ENCODE results near the gene GPC5.

Gene GPC5

DNA sequence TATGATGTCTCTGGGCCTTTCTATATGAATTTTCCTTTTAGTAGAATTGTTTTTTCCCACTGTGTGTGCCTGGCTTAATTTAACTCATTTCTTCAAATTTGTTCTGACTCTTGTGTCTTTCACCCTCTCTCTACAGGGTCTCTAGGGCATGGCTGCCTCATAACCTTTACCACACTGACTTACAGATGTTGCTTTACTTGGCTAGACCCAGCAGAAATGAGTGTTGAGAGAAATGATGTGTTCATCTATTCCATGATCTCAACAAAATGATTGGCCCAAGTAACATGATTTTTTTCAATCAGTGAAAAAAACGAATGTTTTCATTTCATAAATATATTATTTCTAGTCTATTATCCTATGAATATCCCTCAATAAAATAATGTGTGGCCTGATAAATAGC is 195.0 kb downstream of the GPC5 start:
- DNase-seq (ENCODE audit: low read depth): no peak

DNA sequence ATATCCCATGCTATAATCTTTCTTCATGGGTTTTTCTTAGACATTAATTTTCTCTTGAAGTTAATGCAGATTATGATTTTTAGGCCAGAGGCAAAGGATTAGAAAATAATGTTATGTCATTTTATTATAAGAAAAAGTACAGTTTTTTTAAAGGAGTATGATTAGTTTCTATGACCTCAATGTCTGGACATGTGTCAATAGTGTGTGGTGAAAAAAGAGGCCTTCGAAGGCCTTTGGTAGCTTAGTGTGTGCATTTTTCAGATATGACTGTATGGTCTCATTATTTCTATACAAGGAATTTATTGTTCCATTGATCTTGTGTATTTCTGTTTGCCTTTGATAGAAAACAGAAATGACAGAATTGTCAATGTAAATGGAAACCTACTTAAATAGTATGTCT is 195.6 kb downstream of the GPC5 start:
- DNase-seq (ENCODE audit: low read depth): no peak

DNA sequence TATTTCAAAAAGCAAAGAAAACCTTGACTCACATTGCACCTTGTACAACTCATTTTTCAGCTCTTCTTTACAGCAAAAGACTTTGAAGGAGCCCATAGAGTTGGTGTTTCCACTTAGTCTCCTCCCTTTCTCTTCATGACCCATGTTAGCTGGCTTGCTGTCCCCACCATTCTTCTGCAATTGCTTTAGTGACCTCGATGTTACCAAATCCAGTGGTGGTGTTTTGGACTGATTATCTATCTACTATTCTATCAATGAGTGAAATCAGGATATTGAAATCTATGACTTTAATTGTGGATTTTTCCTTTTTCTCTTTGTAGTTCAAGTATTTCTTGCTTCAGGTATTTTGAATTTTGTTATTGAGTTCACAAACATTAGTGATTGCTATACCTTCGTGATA is 197.3 kb downstream of the GPC5 start:
- no peak for DNase-seq (ENCODE audit: low read depth)

DNA sequence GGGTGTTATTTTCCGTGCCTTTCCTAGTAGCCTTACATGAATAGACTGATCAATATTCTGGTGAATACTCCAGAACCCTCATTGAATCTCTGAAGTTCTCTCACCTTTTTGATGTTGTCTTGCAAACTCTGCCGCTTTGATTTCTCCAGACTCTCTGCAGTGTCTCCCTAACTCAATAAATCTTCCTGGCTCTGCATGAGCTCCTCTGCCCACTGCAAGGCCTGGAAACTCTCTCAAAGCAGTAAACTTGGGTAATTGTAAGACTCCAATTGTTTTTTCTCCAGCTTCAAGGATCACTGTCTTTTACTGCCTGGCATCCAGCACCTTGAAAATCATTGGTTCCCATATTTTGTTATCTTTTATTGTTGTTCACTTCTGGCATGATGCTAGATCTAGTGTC is 198.4 kb downstream of the GPC5 start:
- DNase-seq (ENCODE audit: low read depth): no peak

DNA sequence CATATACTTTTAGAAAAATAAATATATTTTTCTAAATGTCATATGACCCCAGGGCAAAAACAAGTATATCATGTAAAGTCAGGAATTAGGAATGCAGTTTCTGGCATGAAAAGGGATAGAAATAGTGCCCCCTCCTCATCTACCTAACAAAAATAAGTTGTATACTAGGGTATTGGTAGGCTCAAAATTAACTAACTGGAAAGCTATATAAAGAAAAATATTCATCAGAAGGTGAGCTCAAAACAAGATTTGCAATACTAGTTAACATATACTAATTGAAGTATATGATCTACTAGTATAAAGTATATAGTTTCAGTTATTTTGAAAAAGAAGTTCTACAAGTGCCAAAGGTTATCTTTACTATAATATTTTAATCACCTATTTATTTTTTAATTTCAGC is 200.2 kb downstream of the GPC5 start:
- no peak for DNase-seq (ENCODE audit: low read depth)

DNA sequence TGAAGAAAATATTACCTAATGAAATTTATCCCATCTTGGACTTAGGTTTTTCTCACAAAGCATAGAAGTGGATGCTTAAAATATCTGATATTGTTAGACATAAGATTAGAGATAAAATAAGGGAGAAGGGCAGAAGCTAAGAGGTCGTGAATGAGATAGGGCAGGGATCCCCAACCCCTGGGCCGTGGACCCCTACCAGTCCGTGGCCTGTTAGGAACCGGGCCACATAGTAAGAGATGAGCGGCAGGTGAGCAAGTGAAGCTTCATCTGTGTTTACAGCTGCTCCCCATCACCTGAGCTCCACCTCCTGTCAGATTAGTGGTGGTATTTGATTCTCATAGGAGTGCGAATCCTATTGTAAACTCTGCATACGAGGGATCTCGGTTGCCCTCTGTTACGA is 202.9 kb downstream of the GPC5 start:
- DNase-seq (ENCODE audit: low read depth): no peak

DNA sequence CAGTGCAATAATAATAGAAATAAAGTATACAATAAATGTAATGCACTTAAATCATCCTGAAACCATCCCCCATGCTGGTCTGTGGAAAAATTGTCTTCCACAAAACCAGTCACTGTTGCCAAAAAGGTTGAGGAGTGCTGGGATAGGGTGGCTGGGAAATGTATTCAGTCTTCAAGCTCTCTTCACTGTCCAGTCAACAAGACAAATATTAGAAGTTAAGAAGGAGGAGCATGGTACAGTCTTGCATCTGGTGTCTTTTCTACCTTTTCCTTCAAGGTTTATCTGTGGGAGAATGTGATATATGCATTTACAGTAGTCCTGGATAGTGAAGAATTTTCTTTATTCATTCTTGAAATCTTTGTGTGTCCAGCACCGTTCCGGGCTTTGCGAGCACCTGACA is 203.4 kb downstream of the GPC5 start:
- DNase-seq (ENCODE audit: low read depth): no peak

DNA sequence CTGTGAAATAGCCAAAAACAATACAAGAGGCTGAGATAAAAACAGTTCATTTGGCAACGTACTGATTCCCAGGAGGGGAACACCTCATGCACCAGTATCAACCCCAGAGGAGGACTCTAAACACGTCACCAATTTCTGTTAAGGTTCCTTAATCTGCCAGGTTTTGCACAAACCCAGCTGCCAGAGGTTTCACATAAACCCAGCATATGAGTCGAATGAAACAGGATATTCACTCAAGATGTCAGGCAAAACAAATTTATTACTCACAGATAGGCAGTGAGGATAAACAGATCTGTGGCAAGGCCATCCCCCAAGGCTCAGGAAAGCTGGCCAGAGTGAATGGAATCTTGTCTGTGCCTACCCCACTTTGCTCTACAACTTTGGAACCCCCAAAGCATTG is 210.9 kb downstream of the GPC5 start:
- no peak for DNase-seq (ENCODE audit: low read depth)

DNA sequence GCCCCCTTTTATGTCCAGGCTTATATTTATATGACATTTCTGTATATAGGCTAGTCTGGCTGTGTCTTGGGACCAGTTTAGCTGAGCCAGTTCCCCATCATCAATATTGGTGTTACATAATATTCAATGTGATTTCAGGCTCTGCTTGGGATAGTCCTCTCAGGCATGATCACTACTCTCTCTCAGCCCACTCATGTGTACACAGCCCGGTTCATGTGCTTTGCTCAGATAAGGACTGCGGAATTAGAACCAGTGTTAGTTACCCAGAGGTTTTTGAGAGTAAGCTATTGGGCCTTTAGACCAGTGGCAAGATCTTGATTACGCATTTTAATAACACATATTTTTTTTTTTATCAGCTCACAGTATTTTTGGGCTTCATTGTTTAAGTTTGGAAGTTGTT is 219.9 kb downstream of the GPC5 start:
- no peak for DNase-seq (ENCODE audit: low read depth)

DNA sequence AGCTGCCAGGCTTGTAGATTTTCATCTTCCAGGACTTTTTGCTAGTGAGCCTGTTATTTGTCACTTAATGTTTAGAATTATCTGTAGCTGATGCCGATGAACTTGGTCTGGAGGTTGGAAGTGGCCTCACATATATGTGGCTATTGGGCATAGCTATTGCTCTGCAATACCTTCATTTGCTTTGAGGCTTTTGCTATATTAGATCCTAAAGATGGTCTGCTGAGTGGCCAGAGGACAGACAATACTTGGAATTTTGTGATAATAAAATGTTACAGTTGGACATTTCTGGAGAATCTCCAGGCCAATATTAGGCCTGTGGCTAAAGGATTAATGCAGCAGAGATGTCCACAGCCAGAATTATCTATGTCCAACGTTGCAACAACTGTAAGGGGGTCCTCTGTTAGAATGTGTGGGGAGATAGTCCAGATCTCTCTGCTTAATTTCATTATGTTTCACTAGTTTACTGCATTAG is 222.3 kb downstream of the GPC5 start:
- no peak for DNase-seq (ENCODE audit: low read depth)

DNA sequence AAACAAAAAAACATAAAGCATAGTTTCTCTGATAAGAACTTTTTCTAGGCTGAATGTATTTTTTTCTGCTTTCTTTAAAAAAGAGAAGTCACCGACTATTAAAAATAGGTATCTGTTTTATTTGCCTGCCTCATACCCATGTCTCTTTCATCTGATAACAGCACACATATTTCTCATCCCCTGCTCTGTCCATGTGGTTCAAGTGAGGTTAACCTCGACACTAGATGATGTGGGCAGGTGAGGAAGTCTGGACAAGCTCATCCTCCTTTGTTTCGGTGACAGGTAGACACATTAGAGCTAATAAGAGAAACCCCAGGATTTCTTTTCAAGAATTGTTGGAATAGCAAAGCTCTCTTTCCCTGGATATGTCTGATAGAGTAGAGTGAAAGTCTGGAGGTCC is 222.7 kb downstream of the GPC5 start:
- no peak for DNase-seq (ENCODE audit: low read depth)

DNA sequence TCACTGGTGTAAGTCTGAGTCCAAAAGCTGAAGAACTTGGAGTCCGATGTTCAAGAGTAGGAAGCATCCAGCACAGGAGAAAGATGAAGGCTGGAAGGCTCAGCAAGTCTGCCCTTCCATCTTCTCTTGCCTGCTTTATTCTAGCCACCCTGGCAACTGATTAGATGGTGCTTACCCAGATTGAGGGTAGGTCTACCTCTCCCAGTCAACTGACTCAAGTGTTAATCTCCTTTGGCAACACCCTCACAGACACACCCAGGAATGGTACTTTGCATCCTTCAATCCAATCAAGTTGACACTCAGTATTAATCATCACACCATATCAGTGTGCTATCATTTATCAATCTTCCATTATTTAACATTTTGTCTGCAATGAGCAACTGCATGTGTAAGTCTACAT is 223.5 kb downstream of the GPC5 start:
- DNase-seq (ENCODE audit: low read depth): no peak

DNA sequence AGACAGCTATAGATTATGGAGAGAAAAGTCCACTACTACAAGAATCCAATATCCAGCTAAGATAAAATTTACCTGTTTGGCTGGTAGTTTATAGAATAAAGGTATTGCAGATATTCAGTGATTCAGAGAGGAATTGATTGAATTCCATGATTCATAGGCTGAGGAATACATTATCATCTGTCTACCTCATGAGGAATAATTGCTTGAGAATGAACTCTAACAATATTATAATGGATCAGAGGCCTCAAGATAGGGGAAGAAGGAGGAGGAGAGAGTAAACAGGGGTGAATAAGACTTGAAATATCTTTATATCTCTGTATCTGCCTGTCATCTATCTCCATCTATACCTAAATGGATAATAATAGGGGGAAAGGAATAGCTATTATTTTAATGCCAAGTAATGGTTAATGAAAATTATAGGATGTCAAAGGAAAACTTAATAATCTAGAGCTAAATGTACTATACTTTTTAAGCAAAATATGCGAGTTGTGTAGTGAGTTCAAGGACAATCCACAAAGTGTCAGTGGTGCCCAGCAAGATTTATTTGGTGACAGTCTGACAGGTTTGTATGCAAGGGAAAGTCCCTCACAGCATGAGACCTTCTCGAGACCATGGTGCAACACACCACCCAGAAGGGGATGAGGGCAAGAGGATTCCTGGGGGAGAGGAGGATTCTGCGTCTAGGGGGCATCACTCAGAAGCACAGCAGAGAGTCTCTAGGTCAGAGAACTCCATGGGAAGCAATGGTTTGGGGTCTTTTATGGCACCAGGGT is 224.5 kb downstream of the GPC5 start:
- DNase-seq (ENCODE audit: low read depth): no peak

DNA sequence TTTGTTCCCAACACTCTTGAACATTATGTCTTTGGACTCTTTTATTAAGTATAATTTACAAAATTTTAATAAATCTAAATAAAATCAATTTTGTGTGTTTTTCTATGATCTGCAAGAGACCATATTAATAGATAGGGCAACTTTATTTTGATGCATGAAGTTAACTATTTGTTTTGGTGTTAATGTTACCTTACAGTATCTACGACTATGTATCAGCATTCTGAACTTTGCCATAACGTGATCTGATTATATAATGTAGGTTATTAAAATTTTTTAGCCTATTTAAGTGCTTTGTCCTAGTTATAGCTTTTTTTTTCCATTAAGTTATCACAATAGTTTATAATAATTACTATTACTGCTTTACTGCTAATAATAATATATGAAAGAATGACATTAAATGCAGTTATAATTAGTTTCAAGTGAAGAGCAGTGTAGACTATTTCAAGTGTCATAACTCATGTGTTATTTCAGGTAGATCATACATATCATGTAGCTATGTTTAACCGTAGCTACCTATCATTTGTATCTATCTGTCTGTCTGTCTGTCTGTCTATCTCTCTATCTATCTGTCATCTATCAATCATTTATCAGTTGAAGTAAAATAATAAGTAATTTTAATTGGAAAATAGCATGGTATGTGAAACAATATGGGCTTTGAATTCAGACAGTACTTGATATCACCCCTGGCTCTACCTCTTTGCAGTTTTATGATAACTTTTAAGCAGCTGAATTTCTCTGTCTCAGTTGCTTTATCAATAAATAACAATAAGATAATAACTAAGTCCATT is 229.7 kb downstream of the GPC5 start:
- DNase-seq (ENCODE audit: low read depth): no peak

DNA sequence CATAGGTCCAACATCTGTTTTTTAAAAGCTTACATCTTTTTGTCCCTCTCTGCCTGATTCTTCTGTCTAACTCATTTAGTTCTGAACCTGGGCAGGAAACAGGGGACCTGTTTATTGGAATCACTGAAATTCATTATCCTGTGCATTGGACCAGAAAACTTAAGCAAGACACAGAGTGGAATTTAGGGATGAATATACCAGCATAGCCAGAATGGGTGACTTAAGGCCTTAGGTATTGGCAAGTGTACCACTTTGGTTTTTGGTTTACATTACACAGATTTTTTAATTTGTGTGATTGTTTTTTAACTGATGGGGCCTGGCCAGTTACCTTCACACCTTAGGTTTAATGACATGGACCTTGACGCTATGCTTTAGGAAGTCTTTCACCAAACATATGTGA is 232.5 kb downstream of the GPC5 start:
- no peak for DNase-seq (ENCODE audit: low read depth)

DNA sequence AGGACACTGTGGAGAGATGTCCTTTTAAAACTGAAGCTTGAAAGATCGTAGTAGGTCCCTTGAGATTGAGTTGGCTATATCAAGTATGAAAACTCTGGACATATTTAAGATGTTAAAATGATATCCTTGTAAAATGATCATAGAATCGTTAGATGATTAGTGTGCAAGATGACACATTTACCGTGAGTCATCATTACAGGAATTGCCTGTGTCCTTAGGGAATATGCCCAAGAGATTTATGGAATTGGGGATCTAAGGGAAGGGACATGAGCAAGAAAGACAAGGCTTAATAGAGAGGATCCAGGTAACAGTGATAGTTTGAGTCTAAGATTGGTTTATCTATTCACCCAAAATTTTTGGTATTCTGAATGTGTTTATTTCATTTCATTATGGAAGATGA is 233.7 kb downstream of the GPC5 start:
- no peak for DNase-seq (ENCODE audit: low read depth)

DNA sequence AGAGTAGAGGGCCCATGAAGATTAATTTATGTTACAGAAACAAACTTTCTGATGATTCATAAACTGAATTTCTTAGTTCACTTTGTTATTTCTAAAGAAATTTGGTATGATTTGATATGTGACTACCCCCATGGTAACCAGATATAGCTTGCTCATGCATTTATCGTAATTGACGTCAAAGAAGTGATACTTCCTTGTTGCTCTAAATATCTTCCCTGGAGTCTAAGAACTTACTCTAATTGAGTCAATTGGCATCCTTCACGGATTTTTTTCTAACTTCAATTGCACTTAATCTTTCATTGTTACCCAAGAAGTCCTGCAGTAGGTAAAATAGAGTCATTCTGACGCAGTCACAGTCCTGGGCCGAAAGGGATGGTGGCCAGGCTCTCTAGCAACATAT is 240.9 kb downstream of the GPC5 start:
- DNase-seq (ENCODE audit: low read depth): no peak

DNA sequence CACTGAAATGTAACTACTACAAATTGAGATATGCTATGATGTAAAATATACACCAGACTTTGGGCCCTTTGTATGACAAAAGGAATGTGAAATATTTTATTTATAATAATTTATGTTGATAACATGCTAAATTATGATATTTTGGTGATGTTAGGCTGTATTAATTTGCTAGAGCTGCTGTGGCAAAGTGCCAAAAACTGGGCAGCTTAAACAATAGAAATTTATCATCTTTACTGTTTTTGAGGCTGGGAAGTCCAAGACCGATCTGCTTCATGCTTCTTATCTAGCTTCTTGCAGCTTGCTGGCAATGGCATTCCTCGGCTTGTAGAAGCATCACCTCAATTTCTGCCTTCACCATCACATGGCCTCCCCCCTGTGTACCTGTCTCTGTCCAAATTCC is 245.0 kb downstream of the GPC5 start:
- no peak for DNase-seq (ENCODE audit: low read depth)

DNA sequence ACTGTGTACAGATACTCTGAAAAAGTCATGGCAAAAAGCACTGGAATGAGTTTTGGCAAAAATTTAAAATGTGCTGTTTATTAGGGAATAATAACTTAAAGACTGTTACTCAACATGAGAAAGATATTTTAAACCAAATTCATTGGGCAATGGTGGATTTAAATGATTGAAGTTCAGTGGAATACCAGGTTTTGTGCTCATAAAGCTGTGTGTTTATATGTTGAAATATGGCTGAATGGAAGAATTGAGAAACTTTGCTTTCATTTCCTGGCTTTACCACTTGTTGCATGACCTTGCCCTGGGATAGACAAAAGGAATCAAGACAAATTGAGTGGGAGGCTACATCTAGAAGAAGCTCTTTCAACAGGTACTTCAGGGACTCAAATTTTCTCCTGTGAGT is 246.4 kb downstream of the GPC5 start:
- DNase-seq (ENCODE audit: low read depth): no peak

DNA sequence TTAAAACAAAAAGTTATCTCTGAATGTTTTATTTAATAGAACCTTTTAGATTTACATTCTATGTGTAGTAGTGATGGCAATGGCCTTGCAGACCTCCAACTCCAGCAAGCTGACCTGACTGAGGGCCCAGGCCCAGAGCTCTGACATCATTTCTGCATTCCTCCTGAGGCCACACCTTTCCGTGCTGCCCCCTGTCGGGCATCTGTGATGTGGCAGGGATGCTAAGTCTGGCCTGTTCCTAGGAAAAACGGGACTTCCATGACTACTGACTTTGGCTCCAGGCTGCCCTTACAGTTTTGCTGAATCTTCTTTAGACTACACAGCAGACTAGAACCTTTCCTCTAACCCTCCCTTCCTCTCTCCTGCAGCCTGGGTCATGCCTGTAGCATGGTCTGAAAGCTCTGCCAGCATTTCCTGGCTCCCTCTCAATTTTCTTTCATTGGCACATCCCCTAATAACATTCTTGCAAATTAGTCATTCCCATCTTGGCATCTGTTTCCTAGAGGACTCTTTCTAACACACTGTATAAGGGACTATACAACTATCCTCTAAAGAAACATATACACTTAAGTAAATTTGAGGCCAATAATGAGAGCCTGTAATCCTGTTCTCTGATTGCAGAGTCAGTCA is 249.1 kb downstream of the GPC5 start:
- no peak for DNase-seq (ENCODE audit: low read depth)

DNA sequence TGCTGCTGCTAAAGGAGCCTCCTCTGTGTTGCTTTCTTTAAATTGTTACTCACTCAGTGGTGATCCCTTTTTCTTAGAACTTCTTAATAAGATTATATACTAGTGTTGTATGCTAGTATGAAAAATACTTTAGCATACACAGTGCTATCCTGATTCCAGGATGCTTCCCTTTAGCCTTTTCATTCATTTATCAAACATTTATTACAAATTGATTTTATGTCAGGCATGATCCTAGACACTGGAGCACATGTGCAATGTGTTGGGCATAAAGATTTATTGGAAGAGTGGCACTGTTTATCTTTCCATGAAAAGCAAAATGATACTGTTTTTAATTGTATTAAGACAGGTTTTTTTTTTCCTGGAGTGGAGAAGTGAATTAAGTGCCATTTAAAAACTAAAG is 249.6 kb downstream of the GPC5 start:
- no peak for DNase-seq (ENCODE audit: low read depth)

DNA sequence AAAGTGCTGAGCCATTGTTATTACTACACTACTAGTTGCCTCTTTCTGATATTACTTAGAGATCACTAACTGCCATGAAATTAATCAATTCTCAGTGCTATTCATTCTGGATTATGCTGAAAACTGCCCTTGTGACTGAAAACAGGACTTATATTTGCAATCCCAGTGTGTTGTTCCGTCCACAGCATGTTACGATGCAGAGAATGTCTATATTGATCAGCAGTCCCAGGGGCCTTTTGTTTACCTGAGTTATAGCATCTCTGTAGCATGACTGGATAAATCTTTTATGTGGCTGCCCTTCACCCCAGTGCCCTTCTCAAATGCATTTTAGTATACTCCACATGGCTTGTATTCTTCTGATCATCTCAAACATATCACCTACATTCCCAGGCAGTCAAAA is 251.0 kb downstream of the GPC5 start:
- DNase-seq (ENCODE audit: low read depth): no peak
